Activated T-cell treated with anti-CD3 and anti-CD28 coated beads, Interleukin-2, amount 50 U/mL, for 48 hours (primary cell): ENCODE data around the gene HOXA13.

ENCODE experiments used
- DNase-seq, 2 experiments: peaks; one replicate each; pipeline ENCODE4 v3.0.0-alpha.2; 2020

The HOXA13 gene

DNA sequence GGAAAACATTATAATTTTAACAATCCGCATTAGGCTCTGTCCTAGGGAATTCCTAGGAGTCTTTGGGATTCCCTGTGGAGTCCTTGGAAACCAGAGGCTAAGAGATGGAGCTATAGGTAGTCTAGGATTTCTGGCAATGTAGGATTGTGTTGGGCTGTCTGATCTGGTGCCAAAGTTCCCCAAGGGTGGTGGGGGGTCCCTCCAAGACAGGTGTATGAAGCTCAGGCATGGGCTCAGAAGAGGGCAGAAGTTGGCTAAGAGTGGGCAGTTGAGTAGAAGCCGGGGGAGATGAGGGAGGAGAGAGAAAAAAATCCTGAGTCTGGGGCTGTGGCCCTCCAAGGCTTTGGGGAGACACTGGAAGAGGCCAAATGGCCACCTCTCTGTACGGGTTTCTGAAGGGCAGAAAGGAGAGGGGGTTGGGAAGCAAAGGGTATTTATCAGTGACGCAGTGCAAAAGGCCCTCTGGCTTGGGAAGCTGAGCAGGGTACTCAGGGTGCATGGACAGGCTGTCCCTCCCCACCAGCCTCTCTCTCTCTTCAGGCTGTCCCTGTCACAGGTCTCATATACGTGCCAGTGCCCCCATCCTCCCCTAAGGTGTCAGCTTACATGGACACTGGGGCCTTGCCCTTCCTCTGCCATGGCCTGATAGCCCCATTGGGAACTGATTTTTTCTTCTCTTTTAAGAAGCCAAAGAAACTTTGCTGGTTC lies 53.2 kb downstream of the HOXA13 start:
- DNase-seq, result no peak

DNA sequence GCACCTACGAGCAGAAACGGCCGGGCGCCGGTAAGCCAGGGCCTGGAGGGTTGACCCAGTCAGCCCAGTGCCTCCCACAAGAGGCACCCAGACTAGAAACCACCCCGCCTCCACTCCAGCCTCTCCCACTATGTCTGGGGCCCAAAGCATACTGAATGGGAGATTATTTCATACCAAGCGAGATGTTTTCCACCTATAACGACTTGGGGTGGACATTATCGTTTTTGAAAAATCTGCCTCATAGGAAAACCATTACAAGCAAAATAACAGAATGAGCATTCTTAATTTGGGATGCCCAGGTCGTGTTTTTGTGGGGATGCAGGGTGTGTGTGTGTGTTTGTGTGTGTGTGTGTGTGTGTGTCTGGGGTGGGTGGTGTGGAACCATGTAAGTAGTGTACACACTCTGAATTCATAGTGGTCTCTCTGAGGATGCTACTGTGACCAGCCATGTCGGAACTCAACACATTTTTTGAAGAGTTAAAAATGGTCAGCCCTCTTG lies 53.9 kb downstream of the HOXA13 start:
- DNase-seq, result no peak

DNA sequence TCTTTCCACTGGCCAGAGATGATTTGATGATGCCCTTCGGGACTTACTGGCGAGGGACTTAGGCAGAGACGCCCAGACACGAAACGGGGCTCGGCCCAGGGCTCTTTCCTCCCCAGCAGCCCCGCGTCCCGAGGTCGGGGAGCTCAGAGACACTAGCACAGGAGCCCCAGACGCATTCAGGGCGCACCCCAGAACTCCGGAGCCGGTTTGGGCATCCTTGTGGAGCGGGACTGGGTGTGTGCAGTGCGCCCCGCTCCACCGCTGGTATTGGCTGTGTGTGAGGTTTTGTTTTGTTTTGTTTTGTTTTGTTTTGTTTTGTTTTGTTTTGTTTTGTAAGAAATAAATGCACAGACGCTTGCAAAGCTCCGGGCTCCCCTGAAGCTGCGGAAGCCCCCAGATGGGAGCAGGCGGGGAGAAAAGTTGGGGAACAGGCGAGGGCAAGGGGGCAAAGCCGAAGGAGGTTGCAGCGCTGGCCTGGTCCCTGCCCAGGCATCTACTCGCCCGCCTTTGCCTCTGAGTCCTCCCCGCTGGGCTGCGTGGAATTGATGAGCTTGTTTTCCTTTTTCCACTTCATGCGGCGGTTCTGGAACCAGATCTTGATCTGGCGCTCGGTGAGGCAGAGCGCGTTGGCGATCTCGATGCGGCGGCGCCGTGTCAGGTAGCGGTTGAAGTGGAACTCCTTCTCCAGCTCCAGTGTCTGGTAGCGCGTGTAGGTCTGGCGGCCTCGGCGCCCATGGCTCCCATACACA lies 54.6 kb downstream of the HOXA13 start:
- DNase-seq, result no peak

- DNase-seq, result no peak
Measured at GRCh38 chr7:27144781-27145164, 55.1 kb downstream of the HOXA13 start.
